Fibroblast of mammary gland (primary cell): ENCODE measurements around the gene CPNE5.
A peak's percentile ranks its signal among the peaks of the same experiment; 100 is the strongest.

Experiments
- DNase-seq: peaks from one replicate; pipeline ENCODE4 v3.0.0-alpha.2; 2010; ENCODE audit warnings: low read depth
- H3K4me3 ChIP-seq: 2 replicates; pipeline ENCODE4 v1.5.1; 2011; ENCODE audit warnings: low read depth, mild to moderate bottlenecking, low read length, moderate library complexity; ENCODE audit not compliant: control insufficient read depth
- CTCF ChIP-seq: conservative IDR thresholded peaks from 2 replicates; pipeline ENCODE4 v1.5.1; 2011; ENCODE audit warnings: low read depth, low read length, inconsistent platforms; ENCODE audit not compliant: control insufficient read depth, insufficient read depth

The CPNE5 gene

GRCh38 chr6:36863670-36864540, 24.7 kb upstream of the CPNE5 start:
- TF ChIP-seq CTCF = no peak
- DNase-seq = no peak
- no peak overlapping the region for H3K4me3 ChIP-seq

GRCh38 chr6:36862848-36863382, 23.7 kb upstream of the CPNE5 start:
- DNase-seq = no peak
- H3K4me3 ChIP-seq = no peak overlapping the region
- no peak for TF ChIP-seq CTCF

GRCh38 chr6:36862164-36862847, 23.1 kb upstream of the CPNE5 start:
- no peak for TF ChIP-seq CTCF
- DNase-seq = no peak
- H3K4me3 ChIP-seq = no peak overlapping the region

GRCh38 chr6:36860126-36860525, 20.9 kb upstream of the CPNE5 start:
- TF ChIP-seq CTCF = no peak
- no peak overlapping the region for H3K4me3 ChIP-seq
- no peak for DNase-seq

- DNase-seq = peak; percentile 66
- no peak overlapping the region for H3K4me3 ChIP-seq
- TF ChIP-seq CTCF = no peak
Observed at GRCh38 chr6:36858407-36858981, 19.2 kb upstream of the CPNE5 start.

- no peak for TF ChIP-seq CTCF
- no peak for DNase-seq
- H3K4me3 ChIP-seq = no peak overlapping the region
Observed at GRCh38 chr6:36857325-36857724, 18.1 kb upstream of the CPNE5 start.
